GM21367 (cell line): ENCODE measurements around the gene LIN7C.

ENCODE experiments used
- ATAC-seq: cut with Tn5 transposase; IDR thresholded peaks from one replicate; pipeline ENCODE4 v1.9.1; 2021; ENCODE audit not compliant: unreplicated experiment

Gene LIN7C

GRCh38 chr11:27512238-27512637 is 5.7 kb upstream of the LIN7C start:
- ATAC-seq = no peak

GRCh38 chr11:27509908-27510307 is 3.3 kb upstream of the LIN7C start:
- no peak for ATAC-seq

- no peak for ATAC-seq
Observed at GRCh38 chr11:27507557-27508322, 1.2 kb upstream of the LIN7C start.

GRCh38 chr11:27505781-27506180 is 788 bp downstream of the LIN7C start:
- ATAC-seq = no peak

GRCh38 chr11:27504205-27504604 is 2.4 kb downstream of the LIN7C start:
- ATAC-seq = no peak

GRCh38 chr11:27501100-27501499 is 5.5 kb downstream of the LIN7C start:
- ATAC-seq = no peak

- ATAC-seq = no peak
Observed at GRCh38 chr11:27497911-27498310, 8.7 kb downstream of the LIN7C start.

- ATAC-seq = peak; percentile 81
Observed at GRCh38 chr11:27497284-27497866, 9.2 kb downstream of the LIN7C start.

- ATAC-seq = no peak
Observed at GRCh38 chr11:27496461-27496860, 10.1 kb downstream of the LIN7C start.

GRCh38 chr11:27495710-27496300 is 10.8 kb downstream of the LIN7C start:
- no peak for ATAC-seq

GRCh38 chr11:27489092-27489491 is 17.5 kb downstream of the LIN7C start:
- ATAC-seq = no peak

- no peak for ATAC-seq
Observed at GRCh38 chr11:27487706-27488105, 18.9 kb downstream of the LIN7C start.

GRCh38 chr11:27485930-27486773 is 20.4 kb downstream of the LIN7C start:
- ATAC-seq = no peak

- ATAC-seq = no peak
Observed at GRCh38 chr11:27482793-27483192, 23.8 kb downstream of the LIN7C start.

- ATAC-seq = no peak
Observed at GRCh38 chr11:27481992-27482391, 24.6 kb downstream of the LIN7C start.

GRCh38 chr11:27477831-27478230 is 28.7 kb downstream of the LIN7C start:
- no peak for ATAC-seq

GRCh38 chr11:27477243-27477642 is 29.3 kb downstream of the LIN7C start:
- ATAC-seq = no peak

GRCh38 chr11:27475622-27476021 is 30.9 kb downstream of the LIN7C start:
- no peak for ATAC-seq

- no peak for ATAC-seq
Observed at GRCh38 chr11:27473017-27473406, 33.6 kb downstream of the LIN7C start.

GRCh38 chr11:27472398-27473016 is 34.1 kb downstream of the LIN7C start, which contains the start of gene LGR4:
LGR4 (minus strand) TSS chr11:27472790; CDS start chr11:27472302, 488 bp downstream.
- peak; percentile 94 for ATAC-seq
